HG02678 (cell line): ENCODE measurements around the gene EBF3.

Experiments used
- ATAC-seq: cut with Tn5 transposase; IDR thresholded peaks from one replicate; pipeline ENCODE4 v1.9.1; 2021; ENCODE audit warnings: mild to moderate bottlenecking, moderate library complexity; ENCODE audit not compliant: unreplicated experiment

Gene EBF3

DNA sequence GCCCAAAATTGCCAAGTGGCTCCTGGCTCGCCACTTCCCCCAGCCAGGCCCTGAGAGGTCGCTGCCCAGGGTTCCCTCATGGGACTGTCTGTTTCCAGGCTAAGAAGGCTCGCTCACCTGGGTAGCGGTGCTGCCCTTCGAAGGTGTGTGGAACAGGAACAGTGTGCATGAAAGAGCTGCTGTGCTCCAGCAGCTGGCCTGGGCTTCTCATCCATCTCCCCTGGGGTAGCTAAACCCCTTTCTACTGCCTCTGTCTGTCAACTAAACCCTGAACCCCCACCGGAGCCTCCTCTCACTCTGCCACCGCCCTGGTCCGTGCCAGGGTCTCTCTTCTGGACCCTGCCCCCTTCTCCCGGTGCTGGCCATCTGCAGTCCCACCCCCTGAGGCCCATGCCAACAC, 152.9 kb downstream of the EBF3 start:
- no peak for ATAC-seq

DNA sequence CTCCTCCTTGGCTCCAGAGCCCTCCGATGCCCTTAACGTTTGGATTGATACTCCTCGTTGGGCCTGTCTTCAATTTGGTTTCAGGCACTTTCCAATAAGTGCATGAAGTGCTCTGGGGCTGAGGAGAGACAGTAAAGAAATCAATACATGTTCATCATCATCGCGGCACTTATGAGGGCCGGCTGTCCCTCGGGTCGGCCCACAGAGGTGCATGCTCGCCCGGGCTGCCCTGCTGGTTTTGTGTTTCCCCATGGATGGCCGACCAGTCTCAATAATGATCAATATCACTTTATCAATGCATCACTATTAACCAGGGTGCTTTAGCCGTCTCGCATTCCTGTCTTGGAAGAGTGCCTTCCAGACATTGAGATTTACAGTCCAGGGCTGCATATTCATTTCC, 154.2 kb downstream of the EBF3 start:
- ATAC-seq: no peak

DNA sequence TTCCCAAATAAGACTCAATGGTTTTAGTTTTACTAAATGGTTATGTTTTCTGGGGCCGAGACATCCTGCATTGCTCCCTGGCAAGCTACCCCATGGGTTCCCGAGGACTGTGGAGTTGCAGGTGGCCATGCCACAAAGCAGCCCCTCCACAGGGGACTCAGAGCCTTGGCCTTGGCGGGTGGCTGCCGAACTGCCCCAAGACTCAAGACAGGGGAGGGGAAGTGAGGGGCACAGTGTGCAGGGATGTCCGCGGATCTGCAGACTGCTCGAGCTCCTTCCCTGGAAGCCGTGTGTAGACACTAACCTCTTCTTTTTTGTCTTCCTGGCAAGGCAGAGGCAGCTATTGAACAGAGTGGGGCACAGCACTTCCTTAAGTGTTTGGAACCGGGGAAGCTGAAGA, 154.6 kb downstream of the EBF3 start:
- ATAC-seq: no peak

DNA sequence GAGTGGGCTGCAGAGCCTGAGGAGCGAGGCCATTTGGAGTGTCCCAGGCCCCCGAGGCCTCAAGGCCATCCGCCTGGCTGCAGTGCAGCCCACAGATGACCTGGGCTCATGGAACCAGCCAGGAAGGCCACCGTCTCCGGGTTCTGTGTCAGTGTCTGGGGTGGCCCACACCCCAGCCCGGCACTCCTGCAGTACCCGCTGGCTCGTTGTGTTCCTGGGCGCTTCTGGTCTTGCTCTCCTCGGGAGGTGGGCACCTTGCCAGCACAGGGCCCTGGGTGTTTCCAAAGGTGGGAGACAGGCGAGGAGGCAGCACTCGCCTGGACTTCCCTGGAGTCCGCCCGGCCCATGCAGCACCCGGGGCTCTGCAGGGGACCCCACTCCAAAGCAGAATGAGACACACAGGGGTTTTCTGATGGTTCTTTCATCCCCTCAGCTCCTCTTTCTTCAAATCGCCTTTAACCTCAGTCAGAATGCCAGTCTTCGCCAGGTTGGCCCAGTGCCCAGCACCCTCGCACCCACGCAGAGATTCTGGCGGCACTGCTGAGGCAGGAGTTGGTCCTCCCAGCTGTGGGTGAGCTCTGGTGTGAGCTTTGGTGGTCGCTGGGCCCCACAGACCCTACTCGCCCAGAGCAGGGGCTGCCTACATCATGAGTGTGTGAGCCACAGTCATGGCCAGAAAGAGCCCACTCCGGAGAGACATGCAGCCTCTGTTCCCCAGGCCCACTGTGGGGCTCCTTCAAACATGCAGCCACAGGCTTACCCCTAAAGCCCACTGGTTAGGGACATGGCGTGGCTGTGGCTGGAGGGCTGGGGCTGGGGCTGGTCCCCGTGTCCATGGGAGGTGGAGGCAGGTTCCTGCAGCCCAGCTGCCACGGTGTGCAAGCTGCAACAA, 155.7 kb downstream of the EBF3 start:
- ATAC-seq: no peak

DNA sequence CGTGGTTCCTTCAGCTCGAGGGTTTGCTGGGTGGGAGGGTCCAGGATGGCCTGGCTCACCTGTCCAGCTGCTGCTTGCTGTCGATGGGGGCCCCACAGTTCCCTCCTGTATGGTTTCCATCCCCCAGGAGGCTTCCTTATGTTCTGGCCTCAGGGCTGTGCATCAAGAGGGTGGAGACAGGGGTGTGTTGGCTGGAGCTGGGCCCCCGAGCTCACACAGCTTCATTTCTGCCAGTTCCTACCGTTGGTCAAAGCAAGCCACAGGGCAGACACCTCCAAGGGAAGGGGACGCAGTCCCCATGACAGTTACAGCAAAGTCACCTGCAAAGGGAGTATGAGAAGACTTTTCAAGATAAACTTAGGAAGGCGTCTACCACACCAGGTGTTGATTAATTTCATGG, 156.9 kb downstream of the EBF3 start:
- ATAC-seq: no peak

DNA sequence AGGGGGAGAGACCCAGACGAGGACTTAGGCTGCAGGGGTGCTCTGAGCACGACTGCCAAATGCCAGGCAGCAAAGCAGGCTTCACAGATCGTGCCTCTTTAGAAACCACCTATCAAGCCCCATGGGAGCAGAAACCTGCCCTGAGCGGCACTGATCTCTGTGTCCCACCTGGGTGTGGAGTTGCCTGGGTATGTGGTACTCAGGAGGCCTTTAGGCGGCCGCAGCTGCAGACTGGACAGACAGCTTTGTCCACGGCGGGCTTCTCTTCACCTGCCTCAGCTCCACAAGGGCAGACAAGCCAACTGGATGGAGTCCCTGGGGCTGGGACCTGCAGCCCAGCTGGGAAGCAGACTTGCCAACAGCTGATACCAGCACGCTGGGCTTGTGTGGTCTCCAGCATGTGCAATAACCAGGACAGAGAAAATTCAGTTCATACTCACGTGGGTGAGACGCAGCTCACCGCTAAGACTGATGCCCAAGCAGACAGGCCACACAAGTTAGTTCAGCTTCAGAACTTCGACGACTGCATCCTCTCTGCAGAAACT, 163.2 kb downstream of the EBF3 start:
- no peak for ATAC-seq

DNA sequence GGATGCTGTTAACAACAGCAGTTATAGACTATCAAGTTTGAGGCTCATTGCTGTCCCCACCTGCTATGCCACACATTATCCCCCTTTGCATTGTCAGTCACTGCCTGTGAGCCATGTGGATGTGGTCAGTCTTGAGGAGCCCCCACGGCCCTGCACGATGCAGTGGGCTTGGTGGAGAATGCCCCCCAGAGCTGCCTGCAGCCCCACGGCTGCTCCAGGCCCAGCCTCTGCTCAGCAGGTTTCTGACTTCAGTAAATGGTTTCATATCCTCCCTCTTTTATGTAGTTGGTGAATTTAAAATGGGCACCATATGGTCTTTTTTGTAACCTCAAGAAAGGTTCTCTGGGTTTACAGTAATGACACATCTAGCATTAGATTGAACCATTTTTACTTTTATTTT, 164.1 kb downstream of the EBF3 start:
- ATAC-seq: no peak

DNA sequence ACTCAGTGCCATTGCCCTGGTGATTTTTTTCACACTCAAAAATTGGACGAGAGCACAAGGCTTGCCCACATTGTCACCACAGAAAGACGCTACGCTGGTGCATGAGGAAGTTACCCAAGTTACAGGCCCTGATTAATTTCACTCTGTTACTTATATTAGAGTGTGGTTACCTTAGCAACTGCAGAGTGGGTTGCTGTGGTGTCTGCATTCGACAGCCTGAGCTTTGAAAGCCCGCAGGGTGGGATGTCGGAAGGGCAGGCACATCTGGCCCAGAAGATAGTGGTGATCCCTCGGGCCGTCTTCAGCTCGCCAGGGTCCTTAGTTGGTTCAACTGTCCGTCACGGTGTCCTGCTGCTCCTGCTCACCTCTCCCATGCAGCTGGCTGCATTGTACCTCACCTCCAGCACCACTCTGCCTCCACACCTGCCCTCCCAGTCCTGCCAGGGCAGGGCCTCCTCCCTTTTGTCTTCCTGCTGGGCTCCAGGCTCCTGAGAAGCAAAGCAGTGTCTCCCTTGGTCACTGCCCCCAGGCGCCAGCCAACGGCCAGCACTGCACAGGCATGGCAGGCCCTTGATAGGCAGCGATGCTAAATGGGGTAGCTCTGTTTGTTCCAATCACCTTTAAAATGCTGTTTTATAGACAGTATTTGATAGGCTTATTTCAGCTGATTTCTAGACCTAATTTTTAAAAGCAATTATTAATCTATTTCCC, 167.2 kb downstream of the EBF3 start:
- no peak for ATAC-seq

DNA sequence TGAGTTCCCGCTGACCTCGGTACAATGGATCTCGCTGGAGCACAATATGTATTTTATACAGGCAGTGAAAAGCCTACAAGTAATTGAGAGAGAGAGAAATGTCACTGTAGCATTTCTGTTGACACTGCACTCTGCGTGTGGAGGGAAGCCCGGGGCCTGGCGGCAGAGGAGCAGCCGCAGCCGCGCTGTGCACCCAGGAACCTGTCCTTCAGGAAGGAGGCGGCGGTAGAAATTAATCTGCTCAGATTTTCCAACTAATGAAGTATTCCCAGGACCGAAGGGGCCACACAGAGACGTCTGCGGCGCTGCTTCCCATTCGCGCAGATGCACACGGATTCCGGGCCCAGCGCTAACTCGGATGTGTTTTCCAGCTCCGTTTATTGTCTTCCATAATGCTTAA, 170.1 kb downstream of the EBF3 start:
- ATAC-seq: no peak

DNA sequence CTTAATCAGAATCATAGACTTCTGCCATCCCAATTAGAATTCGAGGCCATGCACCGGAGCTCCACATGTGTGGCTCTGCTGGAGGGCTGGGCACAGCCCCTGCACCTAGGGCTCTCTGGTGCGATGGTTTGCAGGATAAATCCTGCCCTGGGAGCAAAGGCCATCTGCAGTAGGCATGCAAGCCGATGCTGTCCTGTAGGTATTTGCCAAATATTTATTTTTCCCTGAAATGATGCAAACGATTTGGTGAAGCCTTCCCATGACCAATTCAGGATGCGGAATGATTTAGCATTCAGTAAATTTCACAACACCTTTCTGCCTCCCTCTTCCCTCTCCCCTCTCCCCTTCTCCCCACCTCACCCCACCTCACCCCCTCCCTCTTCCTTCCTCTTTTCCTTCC, 170.6 kb downstream of the EBF3 start:
- ATAC-seq: no peak

DNA sequence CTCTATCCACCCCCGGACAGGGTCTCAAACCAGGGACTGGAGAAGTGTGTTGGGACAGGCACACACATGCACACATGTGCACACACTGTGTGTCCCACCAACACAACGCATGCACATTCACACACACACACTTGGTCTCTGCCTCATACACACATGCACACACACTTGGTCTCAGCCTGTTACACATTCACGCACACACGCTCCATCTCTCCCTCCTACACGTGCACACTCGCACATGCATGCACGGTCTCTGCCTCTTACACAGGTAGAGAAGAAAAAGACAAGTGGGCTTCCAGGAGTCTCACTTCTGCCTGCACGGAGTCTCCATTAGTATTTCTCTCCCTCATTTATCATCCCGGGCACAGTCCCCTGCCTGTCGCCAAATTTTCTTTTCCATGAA, 171.2 kb downstream of the EBF3 start:
- no peak for ATAC-seq

DNA sequence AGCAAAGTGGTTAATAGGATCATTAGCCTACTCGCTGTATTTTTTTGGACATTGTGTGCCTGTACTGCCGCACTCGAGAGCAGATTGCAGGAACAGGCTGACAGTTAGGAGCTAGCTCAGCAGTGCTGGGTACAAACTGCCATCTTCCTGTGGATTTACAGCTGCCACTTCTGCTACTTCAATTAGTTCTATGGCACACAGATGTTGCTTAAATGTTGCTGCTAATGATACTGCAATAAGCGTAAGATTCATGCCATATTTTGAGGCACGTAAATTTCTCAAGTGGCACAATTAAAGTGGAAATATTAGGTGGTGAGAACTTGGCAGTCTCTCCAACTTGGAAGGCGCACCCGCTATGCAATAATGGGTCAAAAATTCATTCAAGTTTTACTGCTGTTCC, 171.9 kb downstream of the EBF3 start:
- ATAC-seq: no peak

DNA sequence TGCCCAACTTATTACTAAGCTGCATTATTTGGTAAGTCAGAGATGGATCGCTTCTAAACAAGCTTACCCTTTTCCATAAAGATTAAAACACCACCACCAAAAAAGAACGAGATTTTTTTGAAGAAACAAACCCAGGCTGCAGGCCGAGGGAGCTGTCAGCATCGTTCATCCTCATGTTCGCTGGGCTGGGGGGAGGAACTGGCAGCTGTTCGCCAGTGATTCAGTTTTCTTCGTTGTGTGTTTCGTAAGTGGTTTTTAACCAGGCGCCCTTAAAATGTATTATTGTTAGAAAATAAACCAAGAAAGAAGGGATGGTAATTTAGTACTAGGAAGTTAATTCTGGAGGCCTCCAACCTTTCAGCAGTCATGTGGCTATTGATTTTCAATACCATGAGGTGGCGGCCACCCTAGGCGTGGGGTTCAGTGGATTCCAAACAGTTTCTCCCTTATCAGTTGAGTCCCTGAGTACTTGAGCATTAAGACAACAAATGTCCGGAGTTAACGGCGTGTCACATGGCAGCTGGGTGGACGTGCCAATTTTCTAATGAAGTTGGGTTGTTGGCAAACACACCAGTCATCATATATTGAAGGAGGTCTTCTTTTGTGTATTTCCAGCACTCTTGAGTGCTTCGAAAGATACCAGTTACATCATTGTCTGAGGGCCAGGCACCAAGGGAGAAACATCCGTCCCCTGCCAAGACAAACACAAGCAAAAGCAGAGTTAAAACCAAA, 173.2 kb downstream of the EBF3 start:
- ATAC-seq: no peak

DNA sequence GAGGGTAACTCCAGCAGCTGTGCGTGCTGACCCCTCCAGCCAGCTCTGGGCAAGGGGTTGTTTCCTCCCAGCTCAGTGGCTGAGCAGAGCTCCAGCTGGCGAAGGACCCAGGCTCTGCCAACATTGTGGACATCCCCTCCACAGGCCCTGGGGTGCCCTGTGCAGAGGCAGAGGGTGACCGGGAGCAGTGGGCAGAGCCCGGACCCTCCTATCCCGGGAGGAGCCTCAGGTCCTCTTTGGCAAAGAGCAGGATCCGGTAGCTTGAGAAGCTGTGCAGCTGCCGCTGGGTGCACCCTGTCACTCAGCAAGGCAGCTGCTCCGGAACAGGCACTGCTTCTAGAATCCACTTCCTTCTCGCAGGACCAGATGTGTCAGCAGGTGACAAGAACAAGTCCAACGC, 175.9 kb downstream of the EBF3 start:
- ATAC-seq: no peak

DNA sequence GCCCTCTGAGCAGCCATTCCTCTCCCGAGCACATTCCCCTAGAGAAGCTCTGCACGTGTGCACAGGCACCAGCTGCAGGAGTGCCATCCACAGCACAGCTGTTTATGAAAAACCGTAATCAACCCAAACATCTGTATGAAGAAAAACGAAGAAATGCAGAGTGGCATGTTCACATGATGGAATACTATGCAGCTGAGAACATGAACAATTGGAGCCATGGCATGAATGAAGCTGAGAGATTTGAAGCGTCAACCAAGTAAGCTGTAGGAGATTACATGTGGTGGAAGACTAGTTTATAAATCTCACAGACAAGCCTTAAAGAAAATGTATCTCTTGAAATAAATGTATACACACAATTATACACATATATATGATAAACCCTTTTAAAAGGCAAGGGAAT, 176.5 kb downstream of the EBF3 start:
- ATAC-seq: no peak

DNA sequence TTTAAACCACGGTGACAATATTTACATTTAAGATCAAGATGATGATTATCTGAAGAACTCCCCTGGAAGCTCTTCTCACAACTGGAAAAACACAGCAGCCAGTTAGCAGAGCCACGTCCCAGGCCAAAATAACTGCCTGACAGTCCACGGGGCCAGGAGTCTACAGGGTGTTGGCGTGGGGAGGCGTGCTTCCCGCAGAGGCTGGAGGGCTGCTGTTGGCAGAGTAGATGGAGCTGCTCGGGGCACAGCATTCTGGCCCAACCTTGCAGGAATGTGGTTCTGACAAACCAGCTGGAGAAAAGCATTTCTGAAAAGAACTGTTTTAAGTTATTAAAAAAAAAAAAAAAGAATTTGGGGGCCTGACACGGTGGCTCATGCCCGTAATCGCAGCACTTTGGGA, 177.9 kb downstream of the EBF3 start:
- no peak for ATAC-seq

DNA sequence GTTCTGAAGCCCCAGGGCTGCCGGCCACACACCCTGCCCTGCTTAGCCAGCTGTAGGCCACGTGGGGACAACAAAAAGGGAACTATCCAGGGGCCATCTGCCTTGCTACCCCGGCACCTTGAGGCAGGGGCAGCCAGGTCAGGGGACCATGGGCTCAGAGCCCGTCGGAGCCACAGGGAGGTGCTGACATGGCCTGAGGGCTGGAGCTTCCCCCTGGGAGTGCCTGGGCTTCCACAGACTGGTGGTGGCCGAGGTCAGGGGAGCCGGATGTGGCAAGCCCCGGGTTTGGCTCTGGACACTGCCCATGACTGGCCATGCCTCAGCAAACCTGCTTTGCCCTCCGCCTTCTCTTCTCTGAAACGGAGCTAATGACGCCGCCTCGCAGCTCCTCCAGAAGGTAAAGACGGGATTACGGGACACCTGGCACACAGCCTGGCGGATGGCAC, 178.5 kb downstream of the EBF3 start:
- no peak for ATAC-seq
